IPS-11a (cell line): ENCODE measurements around the gene RYR3.

ENCODE experiments used
- H3K4me3 ChIP-seq: one replicate; pipeline ENCODE4 v1.5.1; 2013; ENCODE audit warnings: low read depth, low read length, control low read depth

The RYR3 gene

DNA sequence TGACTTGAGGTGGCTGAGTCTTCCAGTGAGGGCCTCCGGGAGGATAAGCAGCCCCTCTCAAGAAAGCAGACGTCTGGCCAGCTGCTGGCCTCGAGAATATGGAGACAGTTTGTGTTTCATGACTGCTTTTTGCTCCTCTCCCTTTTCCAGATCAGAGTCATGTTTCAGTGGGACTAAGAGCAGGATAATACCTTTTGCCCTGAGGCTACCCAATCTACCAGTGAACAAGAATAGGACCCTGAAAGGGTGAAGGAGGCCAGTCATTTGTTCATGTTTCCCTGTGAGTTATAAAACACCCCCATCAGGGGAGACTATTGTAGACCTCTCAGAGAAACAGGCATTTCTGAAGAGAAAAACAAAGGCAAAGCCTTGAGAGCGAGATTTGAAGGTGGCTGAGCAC, 137.4 kb downstream of the RYR3 start:
- no peak overlapping the region for H3K4me3 ChIP-seq

DNA sequence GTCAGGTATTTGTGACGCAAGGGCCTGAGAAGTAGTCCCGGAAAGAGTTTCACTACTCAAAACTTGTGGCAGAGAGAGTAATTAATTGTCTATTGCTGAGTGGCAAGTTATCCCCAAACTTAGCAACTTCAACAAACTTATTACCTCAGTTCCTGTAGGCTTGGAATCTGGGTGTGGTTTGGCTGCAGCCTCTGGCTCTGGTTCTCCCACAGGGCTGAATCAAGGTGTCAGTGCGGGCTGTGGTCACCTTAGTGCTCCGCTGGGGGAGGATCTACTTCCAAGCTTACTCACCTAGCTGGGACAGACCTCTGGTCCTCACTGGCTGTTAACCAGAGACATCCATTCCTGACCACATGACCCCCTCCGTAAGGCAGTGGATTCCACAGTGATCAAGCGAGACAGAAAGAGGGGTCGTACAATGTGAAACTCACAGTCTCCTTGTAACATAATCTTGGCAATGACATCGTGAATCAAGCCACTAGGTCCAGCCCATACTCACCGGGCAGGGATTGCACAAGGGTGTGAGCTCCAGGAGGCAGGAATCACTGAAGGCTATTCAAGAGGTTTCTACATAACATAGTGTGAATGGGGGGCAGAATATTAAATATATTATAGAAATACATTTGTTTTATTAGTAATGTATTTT, 138.3 kb downstream of the RYR3 start:
- no peak overlapping the region for H3K4me3 ChIP-seq

DNA sequence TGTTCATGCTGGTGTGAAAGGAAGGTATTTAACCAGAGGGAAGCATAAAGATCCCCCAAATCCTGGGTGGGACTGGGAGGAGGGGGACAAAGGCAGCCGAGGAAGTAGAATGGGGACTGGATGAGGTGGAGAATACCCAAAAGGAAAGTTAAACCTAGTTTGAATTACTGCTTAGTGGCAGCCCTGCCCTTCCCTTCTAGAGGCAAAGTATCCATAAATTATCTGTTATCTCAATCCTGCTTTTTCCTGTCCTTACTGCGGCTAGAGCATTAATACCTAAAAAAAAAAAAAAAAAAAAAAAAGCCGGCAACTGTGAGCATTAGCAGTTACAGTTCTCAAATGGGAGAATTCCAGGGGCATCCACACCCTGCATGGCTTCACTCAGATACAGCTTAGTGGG, 139.0 kb downstream of the RYR3 start:
- no peak overlapping the region for H3K4me3 ChIP-seq

DNA sequence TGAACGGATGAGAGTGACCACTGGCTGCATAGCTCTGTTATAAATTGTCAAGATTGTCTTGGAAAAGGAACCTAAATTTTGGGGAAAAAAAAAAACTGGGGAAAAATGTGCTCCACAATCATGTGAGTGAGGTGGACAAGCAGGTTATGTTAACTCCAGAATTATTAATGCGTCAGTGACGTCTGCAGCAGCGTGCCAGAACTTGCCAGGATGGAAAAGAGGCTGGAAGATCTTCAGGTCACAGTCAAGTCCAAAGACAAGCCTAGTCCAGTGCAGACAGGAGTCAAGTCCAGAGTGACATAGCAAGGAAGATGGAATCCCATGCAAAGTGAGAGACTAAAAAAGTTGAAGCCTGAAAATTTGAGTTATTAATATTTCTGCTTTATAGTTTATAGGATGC, 140.6 kb downstream of the RYR3 start:
- H3K4me3 ChIP-seq, result no peak overlapping the region

DNA sequence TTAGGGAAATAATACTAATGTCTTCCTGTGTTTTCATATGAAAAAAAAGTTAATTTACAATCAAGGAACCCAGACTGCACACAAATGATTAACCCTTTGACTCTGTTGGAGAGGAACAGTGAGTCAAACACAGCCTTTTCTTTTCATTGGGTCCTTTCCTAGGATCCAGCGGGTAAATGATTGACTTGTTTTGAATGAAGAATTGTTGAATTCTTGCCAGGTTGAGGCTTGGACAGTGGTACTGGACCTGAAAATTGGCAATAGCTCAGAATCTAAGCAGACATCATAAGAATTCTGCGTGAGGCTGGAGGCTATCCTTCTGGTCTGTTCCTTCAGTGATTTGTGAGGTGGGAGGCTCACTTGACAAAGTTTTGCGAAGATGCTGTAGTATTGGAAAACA, 143.0 kb downstream of the RYR3 start:
- no peak overlapping the region for H3K4me3 ChIP-seq

DNA sequence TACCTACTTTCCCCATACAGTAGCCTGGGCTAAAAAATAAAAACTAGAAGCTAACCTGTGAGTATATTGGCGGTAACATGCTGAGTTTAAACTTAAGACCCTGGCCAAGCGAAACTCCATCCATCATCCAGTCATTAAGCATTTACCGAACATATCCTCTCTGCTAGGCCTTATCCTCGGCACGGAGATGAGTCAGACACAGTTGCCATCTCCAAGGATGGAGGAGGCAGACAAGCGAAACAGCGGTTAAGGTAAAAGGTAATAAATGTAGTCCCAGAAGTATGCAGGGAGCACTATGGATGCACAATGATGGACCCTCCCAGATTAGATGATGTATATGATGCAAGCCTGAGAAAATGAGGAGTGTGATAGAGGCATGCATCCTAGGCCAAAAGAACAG, 143.6 kb downstream of the RYR3 start:
- no peak overlapping the region for H3K4me3 ChIP-seq

DNA sequence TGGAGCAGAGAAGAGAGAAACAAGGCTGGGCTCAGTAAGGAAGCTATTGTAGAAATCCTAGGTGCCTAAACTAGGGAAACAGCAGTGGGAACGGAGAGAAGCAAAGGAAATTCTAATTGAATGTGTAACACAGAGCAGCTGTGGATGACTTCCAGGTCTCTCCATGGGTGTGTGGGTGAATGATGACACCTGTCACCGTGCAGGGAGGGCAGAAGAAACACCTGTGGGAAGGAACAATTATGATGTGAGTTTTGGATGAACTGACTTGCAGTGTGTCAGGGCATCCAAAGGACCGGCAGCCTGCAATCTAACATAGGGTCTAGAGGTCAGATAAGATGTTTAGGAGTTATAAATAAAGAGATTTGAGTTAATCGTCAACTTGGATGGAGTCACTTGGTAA, 144.2 kb downstream of the RYR3 start:
- H3K4me3 ChIP-seq, result no peak overlapping the region

DNA sequence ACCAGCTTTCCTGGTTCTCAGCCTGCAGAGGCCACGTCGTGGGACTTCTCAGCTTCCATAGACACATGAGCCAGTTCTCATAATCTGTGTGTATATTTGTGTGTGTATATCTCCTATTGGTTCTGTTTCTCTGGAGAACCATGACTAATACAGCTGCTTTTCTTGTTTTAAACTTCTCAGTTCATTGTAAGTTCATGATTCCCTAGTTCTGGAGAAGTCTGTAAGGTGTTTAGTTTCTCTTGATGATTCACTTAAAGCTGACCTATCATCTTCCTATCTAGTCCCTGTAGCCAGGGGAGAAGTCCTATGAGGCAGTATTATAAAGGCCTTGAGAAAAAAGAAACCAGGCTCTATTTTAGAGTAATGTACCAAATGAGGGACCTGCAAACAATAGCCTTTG, 147.7 kb downstream of the RYR3 start:
- no peak overlapping the region for H3K4me3 ChIP-seq

DNA sequence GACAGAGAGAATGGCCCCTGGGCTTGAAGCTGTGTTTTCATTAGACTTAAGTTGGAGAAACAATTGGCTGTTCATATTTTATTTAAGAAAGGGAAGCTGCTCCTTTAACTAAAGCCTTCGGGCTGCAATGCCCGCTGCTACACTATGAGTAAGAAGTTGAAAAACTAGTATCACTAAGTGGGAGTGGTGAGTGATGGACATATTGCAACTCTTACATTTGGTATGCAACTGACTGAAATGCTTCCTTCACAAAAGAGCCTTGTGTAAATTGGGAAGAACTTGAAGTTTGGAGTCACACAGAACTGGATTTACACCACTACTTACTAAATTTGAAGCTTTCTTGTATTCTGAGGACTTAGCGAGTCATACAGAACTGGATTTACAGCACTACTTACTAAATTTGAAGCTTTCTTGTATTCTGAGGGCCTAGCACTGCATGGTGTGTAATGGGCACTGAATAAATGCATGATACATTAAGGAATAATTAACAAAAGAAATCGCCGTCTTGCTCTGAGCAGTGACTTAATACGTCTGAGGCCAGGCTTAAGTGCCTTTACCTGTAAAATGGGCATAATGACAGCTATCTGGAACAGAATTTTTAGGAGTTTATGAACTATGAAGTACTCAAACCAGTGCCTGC, 149.5 kb downstream of the RYR3 start:
- H3K4me3 ChIP-seq, result no peak overlapping the region

DNA sequence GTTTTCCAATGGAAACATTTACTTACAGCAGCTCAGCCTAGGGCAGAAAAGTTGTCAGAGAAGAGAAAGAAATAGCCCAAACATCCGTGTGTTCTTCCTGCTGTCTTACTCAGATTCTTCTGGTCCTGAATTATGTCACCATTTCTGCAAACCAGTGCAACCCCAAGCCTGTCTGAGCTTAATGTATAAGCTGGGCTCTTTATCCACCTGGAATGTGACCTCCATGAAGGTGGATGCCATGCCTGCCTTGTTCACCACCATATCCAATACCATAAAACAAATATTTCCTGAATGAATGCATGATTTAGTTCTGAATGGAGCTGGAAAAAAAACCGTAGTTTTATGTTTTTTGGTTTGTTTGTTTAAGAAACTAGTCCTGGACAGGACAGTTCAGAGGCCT, 150.9 kb downstream of the RYR3 start:
- H3K4me3 ChIP-seq, result no peak overlapping the region

DNA sequence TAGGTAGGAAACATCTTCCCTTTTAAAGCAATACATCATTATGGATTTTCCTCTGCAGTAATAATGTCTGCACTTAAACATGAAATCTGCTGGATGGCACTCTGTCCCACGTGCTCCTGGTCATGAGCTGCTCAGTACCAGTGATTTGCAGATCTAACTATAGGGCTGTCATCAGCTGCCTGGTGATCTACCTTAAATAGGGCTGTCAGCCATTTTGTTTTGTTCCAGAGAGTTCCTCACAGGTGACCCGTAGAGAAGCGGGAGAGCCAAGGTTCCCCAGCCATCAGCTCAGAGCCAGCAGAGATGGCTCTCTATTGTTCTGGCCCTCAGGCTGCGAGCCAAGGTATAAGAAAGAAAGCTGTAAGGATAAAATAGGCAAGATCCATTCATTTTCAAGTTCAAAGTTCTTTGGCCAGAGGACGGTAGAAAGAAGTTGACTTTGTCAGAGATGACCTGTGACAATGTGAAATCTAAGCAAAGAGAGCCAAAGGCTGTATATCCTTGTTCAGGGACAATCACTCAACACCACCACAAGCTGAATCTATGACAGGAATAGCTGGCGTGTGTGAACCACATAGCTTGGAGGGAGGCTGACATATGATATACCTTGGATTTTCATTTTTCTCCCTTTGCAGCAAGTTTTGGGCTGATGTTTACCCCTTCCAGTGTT, 156.5 kb downstream of the RYR3 start:
- no peak overlapping the region for H3K4me3 ChIP-seq

DNA sequence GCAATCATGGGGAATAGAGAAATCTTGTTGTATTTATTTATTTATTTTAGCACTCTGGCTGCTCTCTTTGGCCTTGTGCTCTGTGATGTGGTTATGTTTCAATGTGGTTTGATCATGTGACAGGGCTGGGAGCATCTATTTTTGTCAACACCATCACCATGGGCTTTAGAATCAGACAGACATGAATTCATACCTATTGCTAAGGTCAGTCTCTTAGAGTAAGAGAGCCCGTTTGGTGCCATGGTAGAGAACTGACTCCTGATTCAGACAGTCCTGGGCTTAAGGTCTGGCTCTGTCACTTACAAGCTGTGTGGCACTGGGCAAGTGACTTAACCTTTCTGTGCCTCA, 157.0 kb downstream of the RYR3 start:
- H3K4me3 ChIP-seq, result no peak overlapping the region

DNA sequence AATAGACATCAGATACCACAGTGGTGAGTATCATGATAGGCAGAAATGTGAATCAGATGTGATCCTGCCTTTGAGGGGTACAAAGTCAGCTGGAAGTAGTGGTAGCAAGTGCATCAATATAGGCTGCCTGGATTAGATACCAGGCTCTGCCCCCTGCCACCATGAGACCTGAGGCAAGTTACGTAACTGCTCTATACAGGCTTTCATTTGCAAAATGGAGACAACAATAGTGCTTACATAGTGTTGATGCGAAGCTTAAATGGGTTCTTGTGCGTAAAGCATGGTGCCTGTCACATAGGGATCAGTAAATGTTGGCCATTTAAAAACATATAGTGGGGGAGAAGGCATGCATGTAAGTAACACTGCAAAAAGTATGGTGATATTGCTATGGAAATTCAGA, 158.0 kb downstream of the RYR3 start:
- H3K4me3 ChIP-seq, result no peak overlapping the region

DNA sequence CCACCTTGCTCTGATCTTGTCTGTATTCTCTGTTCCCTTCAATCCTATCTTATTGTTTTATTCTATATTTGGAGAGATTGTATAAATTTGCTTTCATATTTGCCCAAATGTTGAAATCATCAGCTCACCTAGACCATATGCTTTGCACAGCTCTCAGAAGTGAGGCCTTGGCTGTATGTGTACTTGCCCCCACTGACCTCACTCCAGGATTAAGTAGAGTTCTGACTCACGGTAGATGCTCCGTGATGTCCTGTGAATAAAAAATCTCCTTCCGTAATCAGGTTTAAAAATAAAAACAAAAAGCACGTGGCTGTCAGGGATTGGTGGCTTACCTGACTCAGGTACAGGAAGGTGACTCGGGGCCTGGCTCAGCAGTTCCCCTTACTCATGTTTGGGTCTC, 162.2 kb downstream of the RYR3 start:
- no peak overlapping the region for H3K4me3 ChIP-seq

DNA sequence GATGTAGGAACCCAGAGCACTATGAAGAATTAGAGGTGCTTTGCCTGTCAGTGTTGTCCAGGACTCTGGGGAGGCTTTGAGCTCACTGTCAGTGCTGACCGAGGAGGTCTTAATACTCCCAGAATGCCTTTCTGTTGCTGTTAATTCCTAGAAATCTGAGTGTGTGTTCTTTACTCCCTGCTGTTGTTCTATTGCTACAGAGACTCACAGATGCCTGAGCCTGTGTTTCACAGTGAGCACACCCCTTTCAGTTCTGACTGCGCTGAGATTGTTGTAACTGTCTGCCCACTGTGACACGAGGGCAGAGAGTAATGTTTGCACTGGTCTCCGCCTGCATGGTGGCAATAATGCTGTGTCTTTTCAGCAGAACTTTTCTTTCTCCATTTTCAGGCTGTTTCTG, 162.9 kb downstream of the RYR3 start:
- H3K4me3 ChIP-seq, result no peak overlapping the region

DNA sequence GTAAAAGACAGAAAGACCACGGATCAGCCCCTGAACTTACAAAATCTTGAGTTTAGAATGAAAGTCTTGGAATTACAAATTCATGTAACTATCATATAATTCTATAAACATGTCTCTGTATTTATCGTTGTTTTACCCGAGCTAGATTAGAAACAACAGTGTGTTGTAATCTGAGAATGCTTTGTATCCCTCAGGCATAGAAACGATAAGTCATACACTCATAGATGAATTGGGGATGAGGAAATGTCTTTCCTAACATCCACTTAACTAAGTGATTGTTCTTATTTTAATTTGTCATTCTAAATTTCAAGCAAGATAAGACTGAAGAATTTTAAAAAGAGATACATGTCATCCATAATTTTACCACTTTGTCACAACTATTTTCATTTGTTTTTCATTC, 165.3 kb downstream of the RYR3 start:
- H3K4me3 ChIP-seq, result no peak overlapping the region

DNA sequence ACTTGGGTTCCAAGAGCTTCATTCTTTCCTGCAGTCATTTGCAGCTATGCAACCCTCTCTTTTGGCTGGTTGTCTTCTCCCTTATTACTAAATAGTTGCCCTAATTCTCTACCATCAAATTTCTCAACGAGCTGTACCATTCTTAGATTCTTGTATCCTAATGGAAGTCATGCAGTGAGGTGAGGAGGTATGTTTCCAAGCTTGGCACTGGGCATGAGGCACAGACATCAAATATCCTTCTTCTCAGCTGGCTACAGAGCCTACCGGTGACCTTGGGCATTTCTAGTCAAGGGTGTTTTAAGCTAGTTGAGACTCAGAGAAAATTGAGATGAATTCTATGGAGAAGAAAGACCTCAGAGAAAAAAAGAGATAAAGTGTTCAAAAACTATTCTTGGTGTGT, 166.1 kb downstream of the RYR3 start:
- no peak overlapping the region for H3K4me3 ChIP-seq

DNA sequence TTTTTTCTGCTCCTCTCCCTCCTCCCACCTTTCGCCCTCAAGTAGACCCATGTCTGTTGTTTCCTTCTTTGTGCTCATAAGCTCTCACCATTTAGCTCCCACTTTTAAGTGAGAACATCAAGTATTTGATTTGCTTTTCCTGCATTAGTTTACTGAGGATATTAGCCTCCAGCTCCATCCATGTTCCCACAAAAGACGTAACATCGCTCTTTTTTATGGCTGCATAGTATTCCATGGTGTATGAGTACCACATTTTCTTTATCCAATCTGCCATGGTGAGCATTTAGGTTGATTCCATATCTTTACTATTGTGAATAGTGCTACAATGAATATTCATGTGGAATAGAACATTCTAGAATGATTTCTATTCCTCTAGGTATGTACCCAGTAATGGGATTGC, 178.6 kb downstream of the RYR3 start:
- no peak overlapping the region for H3K4me3 ChIP-seq

DNA sequence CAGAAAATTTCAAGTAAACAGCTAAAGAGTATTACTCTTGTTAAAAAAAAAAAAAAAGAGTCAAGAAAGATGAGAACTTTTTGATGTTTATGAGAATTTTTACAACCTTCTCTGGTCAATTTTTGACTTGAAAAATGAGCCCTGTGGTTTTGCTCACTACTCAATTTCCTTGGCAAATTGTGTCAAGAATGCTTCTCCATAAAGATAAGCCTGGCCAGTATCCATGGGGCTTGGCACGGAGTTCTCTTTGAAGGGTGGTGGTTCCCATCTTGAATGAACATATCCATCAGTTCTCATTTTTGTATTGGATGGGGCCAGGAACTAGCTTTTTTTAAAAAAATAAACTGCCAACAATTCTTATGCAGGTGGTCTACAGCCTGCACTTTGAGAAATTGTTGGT, 179.9 kb downstream of the RYR3 start:
- H3K4me3 ChIP-seq, result no peak overlapping the region

DNA sequence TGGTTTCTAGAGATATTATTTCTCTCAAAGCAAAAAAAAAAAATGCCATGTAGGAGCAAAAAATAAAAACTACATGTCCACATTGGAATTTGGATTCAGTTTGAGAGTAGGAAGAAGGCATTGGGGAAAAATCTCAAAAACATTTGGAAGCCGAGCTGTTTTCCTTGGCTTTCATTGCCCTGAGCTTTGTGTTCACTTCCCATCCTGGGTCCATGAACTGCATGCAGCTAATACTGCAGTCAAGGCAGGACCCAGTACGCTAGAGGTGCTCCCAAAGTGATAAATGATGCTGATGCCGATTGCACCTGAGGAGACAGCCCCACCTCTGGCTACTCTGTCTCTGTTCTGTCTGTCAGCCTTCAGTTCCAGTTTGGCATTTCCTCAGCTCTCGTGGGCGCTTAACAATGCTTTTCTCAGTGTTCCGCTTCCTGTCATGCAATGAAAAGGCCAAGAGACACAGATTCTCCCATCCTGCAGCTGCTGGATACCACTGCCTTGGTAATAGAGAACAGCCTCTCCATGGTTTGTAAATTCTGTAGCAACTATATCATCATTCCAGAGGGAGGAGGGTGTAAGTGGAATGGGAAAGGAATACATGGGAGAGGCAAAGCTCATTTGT, 181.8 kb downstream of the RYR3 start:
- no peak overlapping the region for H3K4me3 ChIP-seq

DNA sequence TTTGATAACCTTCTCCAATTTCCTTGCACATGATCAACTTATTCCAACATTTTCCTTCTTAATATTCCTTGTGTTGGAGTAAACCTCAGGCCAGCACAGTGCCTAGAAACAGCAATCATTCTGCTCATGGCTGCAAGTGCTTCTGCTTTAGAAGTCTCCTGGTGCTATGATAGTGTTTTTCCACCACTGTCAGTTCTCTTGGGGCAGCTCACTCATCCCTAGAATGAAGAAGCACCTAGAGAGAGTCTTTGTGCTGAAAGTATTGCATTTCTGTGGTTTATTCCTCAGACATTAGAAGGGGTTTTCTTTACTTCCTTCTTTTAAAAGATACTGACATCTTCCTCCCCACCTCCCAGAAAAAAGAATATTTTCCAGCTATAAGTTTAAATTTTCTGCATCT, 183.5 kb downstream of the RYR3 start:
- H3K4me3 ChIP-seq, result no peak overlapping the region

DNA sequence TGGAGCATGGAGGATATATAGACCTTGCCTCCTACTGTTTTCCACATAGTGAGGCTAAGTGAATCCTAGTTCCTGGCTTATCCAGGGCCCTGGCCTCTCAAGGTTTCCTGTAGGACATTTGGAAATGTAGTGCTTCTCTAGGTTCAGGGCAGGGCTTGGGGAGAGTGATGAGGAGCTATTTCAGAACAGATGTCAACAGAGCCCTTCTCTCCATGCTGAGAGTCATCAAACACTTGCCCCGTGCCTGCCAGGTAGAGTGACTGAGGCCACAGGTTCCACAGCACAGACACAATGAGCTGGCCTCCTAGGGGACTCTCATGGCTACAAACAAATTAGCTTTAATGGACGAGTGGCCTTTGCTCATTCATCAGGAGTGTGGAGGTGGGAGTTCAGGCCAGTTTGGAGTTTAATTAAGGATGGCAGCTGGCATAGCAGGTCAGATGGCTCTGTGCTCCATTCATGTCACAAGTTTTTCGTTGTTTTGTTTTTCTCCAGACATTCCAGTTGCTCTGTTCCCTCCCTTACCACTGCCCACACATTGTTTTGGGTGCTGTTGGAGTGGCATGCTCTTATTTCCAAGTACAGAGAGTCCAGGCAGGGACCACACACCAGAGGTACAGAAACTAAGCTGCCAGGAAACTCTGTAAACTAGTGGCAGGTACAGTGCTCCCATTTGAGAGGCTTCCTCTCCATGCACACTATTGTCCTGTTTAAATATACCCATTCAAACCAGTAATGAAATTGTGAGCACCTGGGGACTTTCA, 189.8 kb downstream of the RYR3 start:
- no peak overlapping the region for H3K4me3 ChIP-seq
